GM21528 (cell line): ENCODE data around the gene TTN.

Source experiments
- ATAC-seq: cut with Tn5 transposase; IDR thresholded peaks from one replicate; pipeline ENCODE4 v1.9.1; 2021; ENCODE audit warnings: mild to moderate bottlenecking, moderate library complexity; ENCODE audit not compliant: unreplicated experiment, low FRiP score

The TTN gene

GRCh38 chr2:178807227-178808008 lies at the start of gene TTN:
TSS of gene TTN (minus strand) at chr2:178807423. CDS start at chr2:178804642, 2,781 bp downstream.
- no peak for ATAC-seq

DNA sequence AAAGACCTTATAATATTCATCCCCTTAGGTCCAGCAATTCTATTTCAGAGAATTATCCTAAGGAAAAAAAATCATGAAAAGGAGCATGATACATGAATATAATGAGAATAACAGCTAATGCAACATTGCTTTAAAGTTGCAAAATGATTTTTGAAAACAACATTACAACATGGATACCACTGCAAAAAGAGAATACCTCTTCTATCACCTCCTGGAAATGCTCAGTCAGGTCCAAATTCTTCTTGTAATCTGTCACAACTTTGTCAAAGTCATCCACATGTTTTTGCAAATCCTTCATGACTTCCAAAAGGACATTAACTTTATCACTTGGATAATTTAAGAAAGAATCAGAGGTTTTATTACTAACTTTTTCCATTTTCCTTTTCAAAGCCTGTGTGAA lies 47.9 kb upstream of the TTN start:
- ATAC-seq = no peak

- ATAC-seq = no peak
Measured at GRCh38 chr2:178848335-178848734, 41.1 kb upstream of the TTN start.

GRCh38 chr2:178846458-178846802 lies 39.2 kb upstream of the TTN start:
- ATAC-seq = no peak

DNA sequence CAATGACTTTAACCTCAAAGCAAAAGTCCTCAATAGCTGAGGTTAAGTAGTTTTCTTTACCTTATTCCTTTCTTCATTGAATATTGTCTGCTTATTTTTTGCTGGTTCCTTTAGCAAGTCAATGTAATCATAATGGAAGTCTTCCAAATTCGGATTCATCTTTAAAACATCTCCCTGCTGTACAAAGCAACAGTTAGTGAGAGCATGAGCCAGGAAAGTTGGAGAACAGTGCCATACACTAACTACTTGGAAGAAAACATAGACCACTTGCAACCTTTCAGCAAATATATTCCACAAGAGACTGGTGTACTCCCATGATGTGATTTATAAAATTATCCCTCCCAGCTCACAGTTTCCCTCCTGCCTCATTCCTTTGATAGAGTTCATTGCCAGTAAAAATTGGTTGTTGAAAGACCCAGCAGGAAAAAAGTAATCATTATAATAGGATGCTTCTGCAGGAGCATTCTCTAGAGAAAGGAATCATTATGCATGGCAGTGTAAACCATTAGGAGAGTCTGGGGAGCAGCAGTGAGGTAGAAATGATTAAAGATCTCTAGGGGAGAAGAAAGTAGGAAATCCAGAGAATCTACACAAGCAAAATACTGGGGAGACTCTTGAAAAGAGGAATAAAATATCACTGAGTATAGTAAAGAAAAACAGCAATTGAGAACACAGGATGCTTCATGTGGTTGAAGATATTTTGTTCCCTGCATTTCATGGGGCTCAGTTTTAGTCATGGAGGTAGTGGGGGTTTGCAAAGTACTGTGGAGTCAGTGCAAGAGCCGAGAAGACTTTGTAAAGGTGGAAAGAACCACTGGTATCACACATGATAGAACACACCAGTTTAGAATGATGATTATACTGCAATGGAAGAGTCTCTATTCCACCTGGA lies 38.6 kb upstream of the TTN start:
- no peak for ATAC-seq

DNA sequence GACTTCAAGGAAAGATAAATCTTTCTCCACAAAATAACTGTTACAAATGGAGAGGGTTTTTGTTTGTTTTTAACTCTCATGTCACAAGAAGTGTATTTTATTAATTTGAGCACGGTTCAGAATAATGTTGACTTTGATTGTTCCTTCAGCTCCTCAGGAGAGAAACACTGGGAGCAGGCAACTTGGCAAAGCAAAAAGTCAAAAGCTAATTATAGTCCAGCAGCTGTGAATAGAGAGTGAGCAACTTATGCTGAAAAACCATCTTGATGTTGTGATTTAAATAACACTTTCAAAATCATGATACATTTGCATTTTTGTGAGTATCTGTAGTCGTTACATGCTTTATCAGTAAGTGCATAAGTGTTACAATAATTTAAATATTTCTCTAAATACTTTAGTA lies 37.5 kb upstream of the TTN start:
- ATAC-seq = no peak

- no peak for ATAC-seq
Measured at GRCh38 chr2:178844269-178844668, 37.0 kb upstream of the TTN start.

DNA sequence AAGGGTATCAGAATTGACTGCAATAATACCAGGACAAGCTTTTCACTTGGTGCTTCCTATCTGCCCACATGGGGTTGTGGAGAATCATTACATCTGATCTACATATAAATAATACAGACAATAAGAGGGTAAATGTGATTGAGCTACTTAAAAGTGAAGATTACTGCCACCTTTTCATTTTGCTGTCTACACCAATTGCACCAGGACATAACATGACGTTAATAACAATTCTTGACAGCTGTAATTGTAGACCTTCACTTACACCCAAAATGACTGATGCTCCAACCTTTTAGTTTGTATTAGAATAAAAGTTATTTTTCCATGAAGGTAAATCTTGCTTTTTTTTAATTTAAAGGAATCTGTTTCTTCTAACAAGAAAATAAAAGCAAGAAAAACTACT lies 36.5 kb upstream of the TTN start:
- ATAC-seq = no peak

DNA sequence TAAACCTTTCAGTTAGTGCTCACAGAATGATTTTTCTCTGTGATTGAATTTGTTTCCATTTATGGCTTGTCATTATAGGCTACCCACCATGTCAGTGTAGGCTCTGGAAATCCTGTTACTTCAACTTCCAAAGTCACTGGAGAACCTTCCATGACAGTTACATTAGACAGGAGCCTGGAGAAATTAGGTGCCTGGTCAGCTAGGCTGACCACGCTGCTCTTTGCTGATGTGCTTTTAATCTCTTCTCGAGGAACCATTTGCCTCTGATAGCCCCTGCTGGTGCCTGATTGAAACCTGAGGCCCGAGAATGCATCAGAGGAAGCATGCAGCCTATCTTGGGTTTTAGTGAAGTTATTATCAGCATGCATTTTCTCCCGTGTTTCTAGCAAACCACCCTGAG lies 29.6 kb upstream of the TTN start:
- no peak for ATAC-seq

DNA sequence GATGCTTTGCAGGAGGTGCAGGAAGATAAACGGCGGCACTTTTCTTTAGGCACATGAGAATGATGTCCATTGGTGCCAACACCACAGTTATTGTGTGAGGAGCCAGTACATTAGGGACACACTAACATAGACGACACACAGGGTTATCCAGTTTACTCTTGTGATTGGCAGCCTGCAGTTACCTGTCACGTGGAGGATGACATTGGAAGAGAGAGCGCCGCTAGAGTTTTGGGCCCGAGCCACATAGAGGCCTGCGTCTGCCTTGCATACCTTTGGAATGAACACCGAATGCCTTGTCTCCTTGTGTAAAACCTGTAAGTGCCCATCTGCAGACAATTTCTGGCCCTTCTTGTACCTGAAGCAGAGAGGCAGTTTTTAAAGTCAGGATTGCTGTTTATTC lies 26.9 kb upstream of the TTN start:
- no peak for ATAC-seq

GRCh38 chr2:178833382-178833781 lies 26.2 kb upstream of the TTN start:
- no peak for ATAC-seq

GRCh38 chr2:178830451-178830850 lies 23.2 kb upstream of the TTN start:
- no peak for ATAC-seq

DNA sequence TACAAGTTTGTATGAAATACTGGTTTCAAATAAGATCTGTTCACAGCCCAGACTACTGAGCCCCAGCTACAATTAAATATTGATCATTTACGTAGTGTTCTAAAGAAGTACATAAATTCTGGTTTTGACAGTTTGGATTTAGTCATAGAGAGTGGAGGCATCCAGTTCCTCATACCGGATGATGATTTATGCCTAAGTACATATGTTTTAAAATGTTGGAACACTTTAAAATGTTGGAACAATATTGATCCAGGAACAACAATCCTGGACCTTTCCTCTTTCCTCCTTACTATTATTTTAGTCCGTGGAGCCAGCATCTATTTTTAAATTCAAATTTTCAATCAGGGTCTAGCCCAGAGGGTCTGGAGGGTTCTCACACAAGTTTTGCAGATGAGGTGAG lies 22.8 kb upstream of the TTN start:
- no peak for ATAC-seq

DNA sequence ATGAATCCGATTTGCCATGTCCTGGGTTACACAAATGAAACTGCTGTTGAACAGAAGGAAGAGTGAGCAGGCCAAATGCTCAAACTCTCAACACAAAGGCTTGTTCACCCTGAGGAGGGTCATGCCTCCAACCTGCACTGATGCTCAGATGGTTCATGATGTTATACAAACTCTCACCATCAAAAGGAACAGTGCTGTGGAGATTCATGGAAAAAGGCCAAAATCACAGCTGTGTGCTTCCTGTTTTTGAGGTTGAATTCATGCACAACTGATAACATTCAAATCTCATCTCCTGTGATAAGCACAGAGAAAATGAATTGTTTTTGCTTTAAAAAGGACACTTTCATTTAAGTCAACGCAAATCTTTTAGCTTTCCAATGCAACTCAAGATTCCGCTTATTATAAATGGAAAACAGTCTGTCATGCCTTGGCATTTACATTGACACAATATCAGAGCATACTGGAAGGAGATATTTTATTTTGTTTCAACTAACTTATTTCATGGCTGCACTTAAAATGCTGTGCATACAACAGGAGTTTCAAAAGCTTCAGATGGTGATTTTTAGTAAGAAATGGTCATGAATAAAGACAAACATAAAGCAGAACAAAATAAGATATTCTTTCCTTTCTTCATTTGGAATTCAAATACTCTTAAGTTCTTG lies 22.2 kb upstream of the TTN start:
- ATAC-seq = no peak

DNA sequence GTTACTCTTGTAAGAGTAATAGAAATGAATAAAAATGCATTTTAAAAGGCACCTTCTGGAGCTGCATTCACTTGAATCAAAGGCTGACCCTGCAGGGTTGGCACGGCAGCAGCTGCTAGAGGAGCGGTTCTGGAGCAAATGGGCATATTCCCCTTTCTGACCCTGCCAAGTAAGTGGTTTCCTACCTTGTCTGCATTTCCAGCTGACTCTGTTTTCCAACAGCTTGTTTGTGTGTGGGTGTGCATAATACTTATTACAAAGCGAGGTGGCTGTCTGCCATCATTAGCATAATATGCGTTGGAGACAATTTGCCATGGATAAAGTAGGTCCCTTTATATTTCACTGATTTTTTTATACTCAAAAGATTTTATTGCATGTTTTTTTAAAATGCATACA lies 21.3 kb upstream of the TTN start:
- no peak for ATAC-seq

DNA sequence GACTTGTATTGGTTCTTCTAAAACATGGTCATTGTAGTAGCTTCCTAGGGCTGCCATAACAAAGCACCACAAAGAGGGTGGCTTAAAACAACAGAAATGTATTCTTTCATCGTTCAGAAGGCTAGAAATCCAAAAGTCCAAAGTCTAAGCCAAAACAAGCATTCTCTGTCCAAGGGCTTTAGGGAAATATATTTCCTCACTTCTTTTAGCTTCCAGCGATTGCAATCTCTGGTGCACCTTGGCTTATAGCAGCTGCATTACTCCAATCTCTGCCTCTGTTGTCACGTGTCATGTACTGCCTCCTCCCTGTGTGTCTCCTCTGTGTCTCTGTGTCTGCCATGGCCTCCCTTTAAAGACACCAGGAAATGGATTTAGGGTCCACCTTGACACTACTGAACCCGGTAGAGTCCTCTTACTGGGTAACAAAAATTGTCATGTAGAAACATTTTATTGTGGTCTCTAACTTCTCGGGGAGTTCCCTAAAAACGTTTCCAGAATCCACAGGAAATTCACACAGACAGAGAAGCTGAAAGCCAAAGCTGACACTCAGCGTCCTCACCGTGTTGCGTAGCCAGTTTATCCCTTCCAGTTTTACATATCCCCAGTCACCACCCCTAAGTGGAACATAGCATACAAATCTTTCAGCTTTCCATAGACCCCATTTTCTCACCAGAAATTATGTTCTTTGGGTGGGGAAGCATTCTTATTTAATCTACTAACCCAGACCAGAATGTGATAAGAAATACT lies 20.7 kb upstream of the TTN start:
- ATAC-seq = no peak

DNA sequence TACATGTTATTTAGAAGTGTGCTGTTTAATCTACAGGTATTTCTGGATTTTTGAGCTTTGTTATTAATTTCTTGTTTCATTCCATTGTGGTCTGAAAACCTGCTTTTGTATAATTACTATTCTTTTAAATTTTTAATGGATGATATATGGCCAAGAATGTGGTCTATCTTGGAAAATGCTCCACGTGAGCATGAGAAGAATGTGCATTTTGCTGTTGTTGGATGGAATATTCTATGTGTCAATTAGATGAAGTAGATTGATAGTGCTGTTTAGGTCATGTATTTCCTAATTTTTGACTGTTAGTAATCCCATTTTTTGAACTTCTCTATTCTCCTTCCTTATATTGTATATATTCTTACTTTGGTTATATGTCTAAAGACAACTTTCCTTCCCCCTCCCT lies 19.9 kb upstream of the TTN start:
- ATAC-seq = no peak

DNA sequence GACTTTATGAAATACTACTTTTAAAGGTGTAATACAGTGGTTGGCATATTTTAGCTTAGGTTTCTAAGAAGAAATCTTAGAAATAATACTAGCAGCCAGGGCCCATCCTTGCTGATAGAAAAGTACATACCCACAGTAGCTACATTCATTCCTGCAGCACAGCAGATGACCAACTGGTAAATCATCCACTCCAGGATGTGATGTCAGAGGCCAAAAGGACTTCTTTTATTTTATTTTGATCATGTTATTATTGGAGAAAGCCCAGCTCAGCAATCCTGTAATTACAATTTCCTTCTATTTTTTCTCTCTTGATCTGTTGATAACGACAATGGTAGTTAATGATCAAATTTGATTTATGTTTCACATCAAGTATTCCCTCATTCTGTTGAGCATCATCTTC lies 18.0 kb upstream of the TTN start:
- no peak for ATAC-seq

GRCh38 chr2:178824181-178824580 lies 17.0 kb upstream of the TTN start:
- no peak for ATAC-seq

GRCh38 chr2:178819992-178820391 lies 12.8 kb upstream of the TTN start:
- peak; percentile 90 for ATAC-seq
